Liver (tissue), 3 donors: ENCODE results near the gene HARS1.

Experiments used
- EGR1 ChIP-seq, 2 donors: IDR thresholded peaks; 2 replicates each; pipeline ENCODE4 v1.6.1; 2016 to 2018; ENCODE audit warnings: antibody characterized with exemption in 2 of 2, low read depth in 2 of 2
- HNF4G ChIP-seq: IDR thresholded peaks from 2 replicates; pipeline ENCODE4 v1.6.1; 2016; ENCODE audit warnings: antibody characterized with exemption
- JUND ChIP-seq, 2 donors: IDR thresholded peaks; 2 replicates each; pipeline ENCODE4 v1.6.1; 2016; ENCODE audit warnings: antibody characterized with exemption in 2 of 2
- NR2F2 ChIP-seq: IDR thresholded peaks from 2 replicates; pipeline ENCODE4 v1.6.1; 2016; ENCODE audit warnings: antibody characterized with exemption
- RAD21 ChIP-seq, 2 donors: IDR thresholded peaks; 2 replicates each; pipeline ENCODE4 v1.6.1; 2016; ENCODE audit warnings: antibody characterized with exemption in 2 of 2, mild to moderate bottlenecking in 2 of 2
- REST ChIP-seq: IDR thresholded peaks from 2 replicates; pipeline ENCODE4 v1.6.1; 2016; ENCODE audit warnings: antibody characterized with exemption, mild to moderate bottlenecking
- TAF1 ChIP-seq: conservative IDR thresholded peaks from 2 replicates; pipeline ENCODE4 v1.6.1; 2016; ENCODE audit warnings: antibody characterized with exemption, mild to moderate bottlenecking
- YY1 ChIP-seq: IDR thresholded peaks from 2 replicates; pipeline ENCODE4 v1.6.1; 2016; ENCODE audit warnings: antibody characterized with exemption, mild to moderate bottlenecking
- TF ChIP-seq, protein P1 (sequence below): IDR thresholded peaks from 2 replicates; pipeline ENCODE4 v1.6.1; 2016; ENCODE audit warnings: antibody characterized with exemption
- TF ChIP-seq, protein P2 (sequence below): fragments of 150-350 bp; IDR thresholded peaks from 2 replicates; pipeline ENCODE4 v1.5.1; 2017; ENCODE audit warnings: improper control_type of control experiment, low read depth, low read length; ENCODE audit not compliant: missing input control
- donor health status: healthy.
- donor health status: healthy.

DNA sequence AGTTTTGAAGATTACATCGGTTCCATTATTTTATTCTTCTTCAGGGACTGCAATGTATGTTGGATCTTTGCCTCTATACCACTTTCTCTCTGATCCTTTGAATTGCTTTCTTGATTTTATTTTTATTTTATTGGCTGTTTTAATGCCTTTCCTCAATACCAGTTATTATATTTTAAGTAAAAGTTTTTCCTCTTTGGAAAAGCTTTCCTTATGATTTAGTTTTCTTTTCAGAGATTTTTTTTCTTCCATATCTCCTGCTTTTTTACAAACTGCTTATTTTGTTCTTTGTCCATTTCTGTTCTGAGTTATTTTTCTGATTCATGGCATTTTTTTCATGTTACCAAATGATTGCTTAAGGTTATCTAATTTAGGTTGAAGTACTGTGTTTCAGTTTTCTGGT, 20.6 kb upstream of the HARS1 start:
- TF ChIP-seq, protein P1, sequence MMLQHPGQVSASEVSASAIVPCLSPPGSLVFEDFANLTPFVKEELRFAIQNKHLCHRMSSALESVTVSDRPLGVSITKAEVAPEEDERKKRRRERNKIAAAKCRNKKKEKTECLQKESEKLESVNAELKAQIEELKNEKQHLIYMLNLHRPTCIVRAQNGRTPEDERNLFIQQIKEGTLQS = no peak
- TF ChIP-seq, protein P2, sequence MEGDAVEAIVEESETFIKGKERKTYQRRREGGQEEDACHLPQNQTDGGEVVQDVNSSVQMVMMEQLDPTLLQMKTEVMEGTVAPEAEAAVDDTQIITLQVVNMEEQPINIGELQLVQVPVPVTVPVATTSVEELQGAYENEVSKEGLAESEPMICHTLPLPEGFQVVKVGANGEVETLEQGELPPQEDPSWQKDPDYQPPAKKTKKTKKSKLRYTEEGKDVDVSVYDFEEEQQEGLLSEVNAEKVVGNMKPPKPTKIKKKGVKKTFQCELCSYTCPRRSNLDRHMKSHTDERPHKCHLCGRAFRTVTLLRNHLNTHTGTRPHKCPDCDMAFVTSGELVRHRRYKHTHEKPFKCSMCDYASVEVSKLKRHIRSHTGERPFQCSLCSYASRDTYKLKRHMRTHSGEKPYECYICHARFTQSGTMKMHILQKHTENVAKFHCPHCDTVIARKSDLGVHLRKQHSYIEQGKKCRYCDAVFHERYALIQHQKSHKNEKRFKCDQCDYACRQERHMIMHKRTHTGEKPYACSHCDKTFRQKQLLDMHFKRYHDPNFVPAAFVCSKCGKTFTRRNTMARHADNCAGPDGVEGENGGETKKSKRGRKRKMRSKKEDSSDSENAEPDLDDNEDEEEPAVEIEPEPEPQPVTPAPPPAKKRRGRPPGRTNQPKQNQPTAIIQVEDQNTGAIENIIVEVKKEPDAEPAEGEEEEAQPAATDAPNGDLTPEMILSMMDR = no peak
- no peak for TF ChIP-seq EGR1 (IDR thresholded peaks at IDR 0.05; ENCODE audit: low read depth in 2 of 2)
- TF ChIP-seq YY1 = no peak
- no peak for TF ChIP-seq RAD21 (IDR thresholded peaks at IDR 0.05)
- TF ChIP-seq JUND (IDR thresholded peaks at IDR 0.05) = no peak
- no peak for TF ChIP-seq TAF1
- no peak for TF ChIP-seq REST
- no peak for TF ChIP-seq HNF4G
- TF ChIP-seq NR2F2 = no peak
